Measurements from ENCODE around the gene MCRS1. TPM values are rescaled to one million over a fixed set of nuclear protein-coding genes. Genes with fewer than 3 reads are reported as not detected.

MCRS1 gene
- total and polyA plus RNA-seq, 10 of the 15 experiments (the other 5 are each of a cell fraction or from before 2014, with no cell fraction given) = 34.3 to 82.8 (median 57.6) TPM

- Histone ChIP-seq H3K79me2 (ENCODE audit: control insufficient read depth, insufficient read depth, low read length) (no peaks in the 10 kb centered on the region), H4K20me1 (ENCODE audit: control insufficient read depth, insufficient read depth) (no peaks in the 10 kb centered on the region), H3K4me2 (ENCODE audit: control insufficient read depth, insufficient read depth) (no peak overlapping the region), H3K9me3 (replicated peaks; ENCODE audit: control insufficient read depth, insufficient read depth, low read length) (no peaks in the 10 kb centered on the region), H3K27ac (ENCODE audit: control insufficient read depth, insufficient read depth) (no peak overlapping the region), H3K27me3 (replicated peaks in 1 of 2; ENCODE audit: control insufficient read depth in 2 of 2, insufficient read depth in 2 of 2, low read length in 1 of 2) (no peaks in the 10 kb centered on the region), H2AFZ (ENCODE audit: control insufficient read depth, low read depth, low read length) (no peak overlapping the region), H3K9ac (ENCODE audit: control insufficient read depth, insufficient read depth, low read length) (no peak overlapping the region), H3K4me3 (no peak overlapping the region), H3K4me1 (ENCODE audit: control insufficient read depth, insufficient read depth, low read length) (no peaks in the 10 kb centered on the region), H3K36me3 (ENCODE audit: control insufficient read depth in 2 of 2, insufficient read depth in 2 of 2, low read length in 1 of 2) (peaks cover 12 to 21% of the 10 kb centered on the region in 2 experiments)
- ATAC-seq (no peak), FAIRE-seq (no peak), DNase-seq (ENCODE audit: low read depth, low spot score) (no peak)
- TF ChIP-seq FOS (IDR thresholded peaks at IDR 0.05; ENCODE audit: borderline replicate concordance, extremely low read depth, insufficient read length) = no peak
- TF ChIP-seq SRF (IDR thresholded peaks at IDR 0.05; ENCODE audit: low read depth in 2 of 2, low read length in 2 of 2) = no peak
- TF ChIP-seq SPI1 (IDR thresholded peaks at IDR 0.05; ENCODE audit: borderline replicate concordance, insufficient read depth, low read depth, low read length) = no peak
- no peak for TF ChIP-seq RAD21 (IDR thresholded peaks at IDR 0.05; ENCODE audit: insufficient read depth, low read depth, low read length)
- TF ChIP-seq NFXL1 (IDR thresholded peaks at IDR 0.05; ENCODE audit: borderline replicate concordance) = no peak
- TF ChIP-seq YY1 (IDR thresholded peaks at IDR 0.05; ENCODE audit: low read depth, low read length) = no peak
- TF ChIP-seq STAT1 (conservative IDR thresholded peaks at IDR 0.05) = no peak
- TF ChIP-seq ATF7 (IDR thresholded peaks at IDR 0.05; ENCODE audit: low read depth) = no peak
- no peak for TF ChIP-seq FOXM1 (IDR thresholded peaks at IDR 0.05; ENCODE audit: low read depth, low read length)
- no peak for TF ChIP-seq TAF1 (IDR thresholded peaks at IDR 0.05; ENCODE audit: borderline replicate concordance, low read depth, low read length)
- TF ChIP-seq, protein P1, sequence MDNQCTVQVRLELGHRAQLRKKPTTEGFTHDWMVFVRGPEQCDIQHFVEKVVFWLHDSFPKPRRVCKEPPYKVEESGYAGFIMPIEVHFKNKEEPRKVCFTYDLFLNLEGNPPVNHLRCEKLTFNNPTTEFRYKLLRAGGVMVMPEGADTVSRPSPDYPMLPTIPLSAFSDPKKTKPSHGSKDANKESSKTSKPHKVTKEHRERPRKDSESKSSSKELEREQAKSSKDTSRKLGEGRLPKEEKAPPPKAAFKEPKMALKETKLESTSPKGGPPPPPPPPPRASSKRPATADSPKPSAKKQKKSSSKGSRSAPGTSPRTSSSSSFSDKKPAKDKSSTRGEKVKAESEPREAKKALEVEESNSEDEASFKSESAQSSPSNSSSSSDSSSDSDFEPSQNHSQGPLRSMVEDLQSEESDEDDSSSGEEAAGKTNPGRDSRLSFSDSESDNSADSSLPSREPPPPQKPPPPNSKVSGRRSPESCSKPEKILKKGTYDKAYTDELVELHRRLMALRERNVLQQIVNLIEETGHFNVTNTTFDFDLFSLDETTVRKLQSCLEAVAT (IDR thresholded peaks at IDR 0.05) = no peak
- no peak for TF ChIP-seq POU2F2 (IDR thresholded peaks at IDR 0.05; ENCODE audit: borderline replicate concordance, low read depth, low read length)
- no peak for TF ChIP-seq GABPA (IDR thresholded peaks at IDR 0.05; ENCODE audit: low read depth)
- in situ Hi-C loops (cut with MboI) = no loop called here
- 92% methylated on average over 6 of the region's 6 CpGs for WGBS (ENCODE audit: insufficient coverage, insufficient replicate concordance, low lambda C conversion rate, missing lambda C conversion rate)
- ChIA-PET RAD21 (ENCODE audit: unreplicated experiment) (interaction anchor here (1.0 to 1.4 kb wide), 2 partner anchors 166 to 173 kb away, joined by 3 to 5 read pairs; no protein-coding TSS in a partner anchor), POLR2A (no interaction called here), SMC1A (ENCODE audit: uncharacterized antibody, unreplicated experiment) (interaction anchor here (0.9 to 33.2 kb wide), 5 partner anchors 10 to 163 kb away, joined by 3 to 740 read pairs (median 3); partner anchors contain the start of gene SPATS2), CTCF (interaction anchor here (0.7 to 5.4 kb wide), 6 partner anchors 8 to 178 kb away, joined by 3 to 40 read pairs (median 5); partner anchors contain the start of gene DNAJC22)
- intact Hi-C loops (cut with micrococcal nuclease; ENCODE audit: unreplicated experiment) = no loop called here
- no TSS peak for BruUV-seq (replicated peaks)
Observed at GRCh38 chr12:49524660-49525324, 43.1 kb downstream of the MCRS1 start.

Measured in GM12878 (cell line).